B cell (primary cell): ENCODE measurements around the gene SOCS3.

Experiments used
- EZH2 ChIP-seq: IDR thresholded peaks from 2 replicates; pipeline ENCODE4 v1.6.1; 2012; ENCODE audit warnings: borderline replicate concordance, low read depth, mild to moderate bottlenecking, moderate library complexity, low read length; ENCODE audit not compliant: insufficient read depth, poor library complexity, severe bottlenecking
- TF ChIP-seq, protein P1 (sequence below): fragments of 200-600 bp; IDR thresholded peaks from one replicate; pipeline ENCODE4 v1.8.0; 2022; ENCODE audit warnings: antibody characterized with exemption, mild to moderate bottlenecking

DNA sequence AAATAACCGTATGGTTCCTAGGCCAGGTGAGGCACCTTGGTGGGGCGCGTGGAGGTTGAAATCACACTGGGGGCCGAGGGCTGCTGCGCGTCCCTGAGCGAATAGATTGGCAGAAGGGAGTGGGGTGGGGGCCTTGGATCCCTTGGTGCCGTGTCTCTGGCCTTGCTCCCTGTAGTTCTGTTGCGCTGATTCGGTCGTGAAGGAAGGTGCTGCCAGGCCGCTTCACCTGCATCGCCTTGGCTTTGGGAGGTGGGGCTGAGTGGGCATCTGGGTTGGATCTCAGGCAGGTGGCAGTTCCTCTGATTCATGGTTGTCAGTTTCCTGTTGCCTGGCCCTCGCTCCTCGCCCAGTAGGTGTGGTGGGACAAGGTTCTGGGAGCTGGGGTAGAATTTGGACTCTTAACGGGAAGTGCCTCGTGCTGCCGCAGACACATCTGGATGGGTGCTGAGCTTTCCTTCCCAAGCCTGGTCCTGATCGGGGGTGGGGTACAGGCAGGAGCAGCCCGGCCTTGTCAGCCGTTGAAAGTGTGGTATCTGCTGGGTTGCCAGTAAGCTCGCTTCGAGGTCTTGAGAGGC is 48.7 kb upstream of the SOCS3 start:
- TF ChIP-seq, protein P1, sequence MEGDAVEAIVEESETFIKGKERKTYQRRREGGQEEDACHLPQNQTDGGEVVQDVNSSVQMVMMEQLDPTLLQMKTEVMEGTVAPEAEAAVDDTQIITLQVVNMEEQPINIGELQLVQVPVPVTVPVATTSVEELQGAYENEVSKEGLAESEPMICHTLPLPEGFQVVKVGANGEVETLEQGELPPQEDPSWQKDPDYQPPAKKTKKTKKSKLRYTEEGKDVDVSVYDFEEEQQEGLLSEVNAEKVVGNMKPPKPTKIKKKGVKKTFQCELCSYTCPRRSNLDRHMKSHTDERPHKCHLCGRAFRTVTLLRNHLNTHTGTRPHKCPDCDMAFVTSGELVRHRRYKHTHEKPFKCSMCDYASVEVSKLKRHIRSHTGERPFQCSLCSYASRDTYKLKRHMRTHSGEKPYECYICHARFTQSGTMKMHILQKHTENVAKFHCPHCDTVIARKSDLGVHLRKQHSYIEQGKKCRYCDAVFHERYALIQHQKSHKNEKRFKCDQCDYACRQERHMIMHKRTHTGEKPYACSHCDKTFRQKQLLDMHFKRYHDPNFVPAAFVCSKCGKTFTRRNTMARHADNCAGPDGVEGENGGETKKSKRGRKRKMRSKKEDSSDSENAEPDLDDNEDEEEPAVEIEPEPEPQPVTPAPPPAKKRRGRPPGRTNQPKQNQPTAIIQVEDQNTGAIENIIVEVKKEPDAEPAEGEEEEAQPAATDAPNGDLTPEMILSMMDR = no peak
- TF ChIP-seq EZH2 = no peak
